ENCODE measurements around the gene HOXA3.

The HOXA3 gene

DNA sequence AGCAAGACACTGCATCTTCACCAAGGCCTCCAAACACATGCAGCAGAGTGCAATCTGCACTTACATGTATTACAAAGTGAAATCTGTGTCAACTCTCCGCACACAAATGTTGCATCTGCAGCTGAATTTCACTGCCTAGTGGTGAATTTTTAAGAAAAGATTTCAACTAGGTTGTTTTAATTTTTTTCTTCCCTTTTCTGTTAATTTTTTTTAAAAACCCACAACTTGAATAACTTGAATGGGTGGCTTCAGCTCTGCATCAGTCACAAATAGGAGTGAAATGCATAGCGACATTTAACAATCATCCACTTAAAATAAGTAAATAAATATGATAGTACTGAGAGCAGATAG is 41.6 kb upstream of the HOXA3 start:
- Histone ChIP-seq H3K27me3 (ENCODE audit: control insufficient read depth, insufficient read depth, low read length) (peaks cover 100% of the 10 kb centered on the region), H3K9me3 (ENCODE audit: control insufficient read depth, insufficient read depth, low read length) (no peaks in the 10 kb centered on the region), H3K4me3 (ENCODE audit: low read depth, low read length) (peak overlapping the region; percentile 15), H3K36me3 (ENCODE audit: control insufficient read depth, insufficient read depth, low read length) (no peaks in the 10 kb centered on the region), H3K4me1 (ENCODE audit: control insufficient read depth, insufficient read depth, low read length) (no peaks in the 10 kb centered on the region), H3K9ac (ENCODE audit: low read depth, low read length) (no peak overlapping the region)

DNA sequence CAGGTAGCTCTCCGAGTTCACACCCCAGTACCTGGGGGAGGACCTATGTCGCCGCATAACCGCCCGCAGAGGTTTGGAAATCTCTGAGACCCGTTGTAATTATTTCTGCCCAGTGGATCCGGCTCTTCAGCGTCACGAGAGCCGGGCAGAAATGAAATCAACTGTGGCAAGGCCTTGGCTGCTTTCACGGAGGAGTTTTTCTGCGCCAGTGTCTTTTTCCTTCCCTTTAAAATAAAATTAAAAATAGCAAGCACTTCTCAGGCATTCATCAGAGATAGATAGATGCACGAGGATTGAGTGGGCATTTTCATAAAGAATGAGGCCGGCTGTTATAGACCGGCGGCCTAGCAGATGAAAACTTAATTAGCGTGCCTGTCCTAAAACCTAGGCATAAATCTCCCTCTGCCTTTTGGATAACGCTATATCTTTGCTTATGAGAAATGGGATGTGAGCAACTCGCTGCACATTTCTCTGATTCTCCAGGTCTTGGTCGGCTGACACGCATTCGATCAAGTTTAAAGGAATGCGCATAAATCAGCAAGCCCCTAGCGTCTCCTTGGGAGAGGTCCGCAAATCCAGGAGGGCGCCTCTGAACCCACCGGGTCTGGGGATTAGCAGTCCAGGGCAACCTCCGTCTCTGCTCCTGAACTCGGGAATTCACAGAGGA is 41.1 kb upstream of the HOXA3 start:
- no peaks in the 10 kb centered on the region for H3K36me3 ChIP-seq (ENCODE audit: control insufficient read depth, insufficient read depth, low read length)
- no peaks in the 10 kb centered on the region for H3K9me3 ChIP-seq (ENCODE audit: control insufficient read depth, insufficient read depth, low read length)
- peaks cover 100% of the 10 kb centered on the region for H3K27me3 ChIP-seq (ENCODE audit: control insufficient read depth, insufficient read depth, low read length)
- H3K9ac ChIP-seq (ENCODE audit: low read depth, low read length), result no peak overlapping the region
- H3K4me1 ChIP-seq (ENCODE audit: control insufficient read depth, insufficient read depth, low read length), result no peaks in the 10 kb centered on the region
- peak overlapping the region; percentile 20 for H3K4me3 ChIP-seq (ENCODE audit: low read depth, low read length)

DNA sequence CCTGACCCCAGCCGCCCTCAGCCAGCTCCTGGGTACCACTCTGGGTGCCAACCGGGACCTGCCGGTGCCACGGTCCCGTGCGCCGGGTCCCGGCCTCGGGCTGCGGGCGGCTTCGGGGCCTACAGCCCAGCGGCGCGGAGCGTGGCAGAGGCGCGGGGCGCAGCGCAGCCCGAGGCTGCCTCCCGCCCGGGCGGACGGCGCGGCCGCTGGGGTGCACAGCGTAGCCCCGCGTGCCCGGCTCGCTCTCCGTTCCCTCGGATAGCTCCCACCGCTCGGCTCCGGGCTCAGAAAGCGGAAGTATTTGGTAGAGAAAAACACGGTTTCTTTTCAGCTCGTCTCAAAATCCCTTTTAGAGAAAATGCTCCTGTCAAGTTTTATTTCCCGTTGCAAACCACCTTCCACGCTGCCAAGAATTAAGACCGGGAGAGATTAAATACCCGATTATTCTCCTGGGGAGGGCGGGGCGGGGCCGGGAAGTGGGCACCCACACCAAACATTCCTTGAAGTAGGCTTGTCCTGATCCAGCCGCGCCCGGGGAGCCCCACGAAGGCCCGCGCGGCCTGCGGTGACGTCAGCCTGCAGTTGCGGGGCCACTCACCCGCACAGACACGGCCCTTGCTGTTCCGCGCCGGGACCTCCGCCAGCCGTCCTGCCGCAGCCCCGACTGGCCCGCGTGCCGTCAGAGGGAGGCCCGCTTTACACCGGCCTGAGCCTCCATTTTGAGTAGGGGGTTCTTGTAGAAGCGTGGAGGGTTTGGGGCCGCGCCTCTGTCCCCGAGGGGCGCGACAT is 40.4 kb upstream of the HOXA3 start:
- Histone ChIP-seq H3K36me3 (ENCODE audit: control insufficient read depth, insufficient read depth, low read length) (no peaks in the 10 kb centered on the region), H3K4me3 (ENCODE audit: low read depth, low read length) (peak overlapping the region; percentile 20), H3K4me1 (ENCODE audit: control insufficient read depth, insufficient read depth, low read length) (no peaks in the 10 kb centered on the region), H3K27me3 (ENCODE audit: control insufficient read depth, insufficient read depth, low read length) (peaks cover 100% of the 10 kb centered on the region), H3K9ac (ENCODE audit: low read depth, low read length) (no peak overlapping the region), H3K9me3 (ENCODE audit: control insufficient read depth, insufficient read depth, low read length) (no peaks in the 10 kb centered on the region)

DNA sequence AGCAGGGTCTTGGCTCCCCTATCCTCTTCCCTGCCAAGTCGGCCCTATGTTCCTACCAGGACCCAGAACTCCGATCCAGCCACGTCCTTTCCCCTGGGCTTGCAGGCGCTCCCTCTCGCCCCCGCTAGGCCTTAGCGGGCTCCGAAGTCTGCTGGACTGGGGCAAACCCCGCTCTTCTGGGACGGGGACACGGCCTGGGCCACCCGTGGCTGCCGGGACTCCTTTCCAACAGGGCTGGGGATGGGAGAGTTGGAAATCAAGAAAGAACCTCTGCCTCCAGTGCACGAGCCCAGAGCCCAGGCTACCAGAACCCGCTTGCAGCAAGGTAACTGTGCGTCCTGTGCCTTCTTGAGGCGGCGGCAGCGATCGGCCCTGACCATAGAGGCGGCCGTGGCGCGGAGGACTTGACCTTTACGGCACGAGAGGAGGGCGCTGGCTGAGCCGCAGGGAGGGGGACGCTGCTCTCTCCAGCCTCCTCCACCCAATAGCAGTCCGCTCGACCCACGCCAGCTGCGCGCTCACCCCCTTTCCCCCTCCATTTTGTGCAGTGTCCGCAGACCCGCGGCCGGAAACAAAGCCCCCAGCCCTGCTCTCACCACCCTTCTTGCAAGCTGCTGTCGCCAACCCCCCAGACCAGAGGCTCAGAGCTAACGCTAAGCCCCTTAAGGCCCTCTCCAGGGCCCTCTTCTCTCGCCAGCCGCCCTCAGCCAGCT is 39.6 kb upstream of the HOXA3 start:
- Histone ChIP-seq H3K4me1 (ENCODE audit: control insufficient read depth, insufficient read depth, low read length) (peaks cover 3% of the 10 kb centered on the region), H3K9me3 (ENCODE audit: control insufficient read depth, insufficient read depth, low read length) (no peaks in the 10 kb centered on the region), H3K4me3 (ENCODE audit: low read depth, low read length) (peak overlapping the region; percentile 26), H3K36me3 (ENCODE audit: control insufficient read depth, insufficient read depth, low read length) (no peaks in the 10 kb centered on the region), H3K9ac (ENCODE audit: low read depth, low read length) (no peak overlapping the region), H3K27me3 (ENCODE audit: control insufficient read depth, insufficient read depth, low read length) (peaks cover 100% of the 10 kb centered on the region)

DNA sequence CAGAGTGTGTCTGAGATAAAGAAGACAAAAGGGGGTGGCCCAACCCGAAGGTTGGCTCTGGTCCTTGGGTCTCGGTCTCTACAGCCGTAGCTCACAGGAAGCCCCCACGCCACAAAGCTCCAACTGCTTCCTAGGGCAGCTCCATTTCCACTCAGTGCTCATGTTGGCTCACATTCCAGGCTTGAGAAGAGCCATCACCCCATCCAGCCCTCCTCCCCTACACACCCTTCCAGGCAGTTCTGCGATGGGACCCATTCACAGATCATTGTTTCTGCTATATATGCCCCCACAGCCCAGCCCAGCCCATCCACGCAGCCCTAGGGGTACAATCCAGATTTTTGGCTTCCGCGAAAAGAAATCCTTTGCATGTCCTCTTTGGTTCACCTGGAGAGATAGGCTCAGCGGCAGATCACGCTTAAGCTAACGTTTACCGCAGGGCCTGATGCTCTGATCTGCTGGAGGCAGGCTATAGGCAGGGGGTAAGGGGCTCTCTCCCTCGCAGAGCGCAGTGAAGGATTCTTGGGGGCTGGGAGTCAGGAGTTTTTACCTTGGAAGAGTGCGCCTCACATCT is 38.9 kb upstream of the HOXA3 start:
- Histone ChIP-seq H3K4me1 (ENCODE audit: control insufficient read depth, insufficient read depth, low read length) (peaks cover 5% of the 10 kb centered on the region), H3K4me3 (ENCODE audit: low read depth, low read length) (peak overlapping the region; percentile 26), H3K9me3 (ENCODE audit: control insufficient read depth, insufficient read depth, low read length) (no peaks in the 10 kb centered on the region), H3K36me3 (ENCODE audit: control insufficient read depth, insufficient read depth, low read length) (no peaks in the 10 kb centered on the region), H3K9ac (ENCODE audit: low read depth, low read length) (no peak overlapping the region), H3K27me3 (ENCODE audit: control insufficient read depth, insufficient read depth, low read length) (peaks cover 100% of the 10 kb centered on the region)

DNA sequence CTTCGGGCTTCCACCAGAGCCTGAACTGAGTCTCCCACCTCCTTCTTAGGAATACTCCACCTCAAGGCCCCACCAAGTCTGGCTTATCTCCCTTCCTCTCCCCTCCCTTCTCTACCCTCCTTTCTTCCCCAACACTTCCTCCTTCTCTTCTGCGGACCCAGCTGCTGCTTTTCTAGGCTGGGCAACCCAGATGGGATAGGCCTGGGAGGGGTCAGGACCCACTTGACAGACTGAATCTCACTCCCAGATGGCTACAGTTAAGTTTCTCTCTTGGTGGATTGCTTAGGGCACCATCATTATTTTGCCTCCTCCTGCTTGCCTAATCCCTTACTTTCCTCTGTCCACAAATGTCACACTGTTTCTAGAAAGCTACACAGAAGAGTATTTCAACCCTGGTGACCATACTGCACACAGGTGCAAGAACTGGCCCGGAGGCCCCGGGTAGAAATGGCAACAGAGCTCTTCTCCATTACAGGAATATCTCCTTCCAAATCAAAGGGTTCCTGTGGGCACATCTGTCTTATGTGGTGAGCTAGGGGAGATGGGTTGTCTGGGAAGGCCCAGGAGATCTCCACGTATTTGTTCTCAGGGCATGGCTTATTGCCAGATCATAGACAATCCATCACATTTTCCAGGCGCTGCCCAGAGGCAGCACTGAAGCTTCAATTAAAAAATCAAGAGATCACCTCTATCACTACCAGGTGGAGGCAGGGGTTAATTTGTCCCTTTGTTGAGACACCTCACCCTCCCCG is 37.8 kb upstream of the HOXA3 start:
- H3K9ac ChIP-seq (ENCODE audit: low read depth, low read length), result no peak overlapping the region
- no peaks in the 10 kb centered on the region for H3K36me3 ChIP-seq (ENCODE audit: control insufficient read depth, insufficient read depth, low read length)
- peak overlapping the region; percentile 26 for H3K4me3 ChIP-seq (ENCODE audit: low read depth, low read length)
- peaks cover 100% of the 10 kb centered on the region for H3K27me3 ChIP-seq (ENCODE audit: control insufficient read depth, insufficient read depth, low read length)
- H3K9me3 ChIP-seq (ENCODE audit: control insufficient read depth, insufficient read depth, low read length), result no peaks in the 10 kb centered on the region
- peaks cover 8% of the 10 kb centered on the region for H3K4me1 ChIP-seq (ENCODE audit: control insufficient read depth, insufficient read depth, low read length)

DNA sequence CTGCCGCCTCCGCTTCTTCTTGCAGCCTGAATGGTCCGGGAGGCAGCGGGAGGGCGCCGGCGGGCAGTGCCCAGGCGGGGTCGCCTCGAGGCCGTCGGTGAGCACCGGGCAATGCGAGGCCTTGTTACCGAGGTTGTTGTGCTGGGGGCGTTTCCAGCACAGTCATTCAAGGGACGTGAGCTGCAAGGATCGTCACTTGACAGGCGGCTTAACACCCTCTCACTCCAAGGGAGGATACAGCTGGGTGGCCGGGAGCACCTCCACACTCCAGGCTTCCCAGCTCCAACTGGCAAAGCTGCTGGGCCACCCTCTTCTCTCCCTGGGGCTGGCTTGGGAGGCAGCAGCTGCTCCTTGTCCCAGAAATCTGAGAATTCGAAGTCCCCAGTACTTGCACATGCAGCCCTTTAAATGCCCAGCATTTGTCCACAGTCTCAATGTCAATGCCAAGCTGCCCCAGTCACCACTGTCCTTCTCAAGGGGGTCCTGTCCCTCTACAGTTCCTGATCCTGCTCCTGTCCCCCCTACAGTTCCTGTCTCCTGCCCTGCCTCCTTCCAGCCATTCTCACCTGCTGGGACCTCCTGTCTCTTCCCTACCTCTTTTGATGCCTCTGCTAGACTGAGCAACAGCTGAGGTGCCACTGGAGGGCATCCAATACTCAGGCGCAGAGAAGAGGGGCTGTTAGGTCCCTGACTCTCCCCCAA is 37.1 kb upstream of the HOXA3 start:
- Histone ChIP-seq H3K36me3 (ENCODE audit: control insufficient read depth, insufficient read depth, low read length) (no peaks in the 10 kb centered on the region), H3K4me1 (ENCODE audit: control insufficient read depth, insufficient read depth, low read length) (peaks cover 8% of the 10 kb centered on the region), H3K4me3 (ENCODE audit: low read depth, low read length) (peak overlapping the region; percentile 26), H3K9ac (ENCODE audit: low read depth, low read length) (no peak overlapping the region), H3K9me3 (ENCODE audit: control insufficient read depth, insufficient read depth, low read length) (no peaks in the 10 kb centered on the region), H3K27me3 (ENCODE audit: control insufficient read depth, insufficient read depth, low read length) (peaks cover 100% of the 10 kb centered on the region)

DNA sequence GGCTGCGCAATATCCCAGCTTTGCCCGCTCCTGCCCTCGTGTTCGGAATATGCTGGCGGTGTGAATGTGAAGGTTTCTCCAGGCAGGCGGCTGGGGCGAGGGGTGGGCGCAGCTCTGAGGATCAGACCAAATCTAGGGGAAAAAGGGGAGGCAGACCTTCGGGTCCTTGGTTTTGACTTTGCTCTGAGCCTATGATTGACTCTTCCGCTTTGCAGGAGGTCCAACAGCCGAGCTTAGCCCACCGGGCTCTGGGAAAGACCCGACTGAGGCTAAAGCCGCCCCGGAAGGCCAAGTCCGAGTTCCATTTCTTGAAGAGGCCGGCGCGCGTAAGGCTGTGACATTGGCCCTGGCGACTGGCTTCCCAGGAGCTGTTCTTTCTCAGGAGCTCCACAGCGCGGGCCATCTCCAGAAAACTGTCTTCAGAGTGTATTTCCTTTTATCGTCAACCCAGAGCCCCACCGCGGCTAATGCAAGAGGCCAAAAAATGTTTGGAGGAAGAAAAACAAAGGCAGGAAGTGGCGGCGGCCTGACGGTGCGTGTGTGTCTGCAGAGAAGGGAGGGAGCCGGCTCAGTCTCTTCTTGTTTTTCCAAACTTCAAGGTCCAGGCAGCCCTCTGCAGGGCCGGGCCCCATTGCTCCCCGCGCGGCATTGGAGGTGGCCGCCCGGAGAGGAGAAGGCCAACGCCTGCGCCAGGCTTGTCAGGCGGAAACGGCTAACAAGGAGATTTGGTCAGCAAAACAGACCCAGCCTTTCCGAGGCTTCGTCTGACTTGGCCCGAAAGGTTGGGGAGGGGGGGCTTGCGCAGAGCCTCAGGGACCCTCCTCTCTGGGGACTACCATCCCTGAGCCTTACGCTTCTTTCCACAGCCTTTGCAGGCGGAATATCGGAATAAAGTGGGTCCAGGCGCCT is 36.3 kb upstream of the HOXA3 start:
- H3K9me3 ChIP-seq (ENCODE audit: control insufficient read depth, insufficient read depth, low read length), result no peaks in the 10 kb centered on the region
- H3K4me3 ChIP-seq (ENCODE audit: low read depth, low read length), result peak overlapping the region; percentile 43
- peaks cover 99% of the 10 kb centered on the region for H3K27me3 ChIP-seq (ENCODE audit: control insufficient read depth, insufficient read depth, low read length)
- H3K36me3 ChIP-seq (ENCODE audit: control insufficient read depth, insufficient read depth, low read length), result no peaks in the 10 kb centered on the region
- H3K9ac ChIP-seq (ENCODE audit: low read depth, low read length), result no peak overlapping the region
- H3K4me1 ChIP-seq (ENCODE audit: control insufficient read depth, insufficient read depth, low read length), result peaks cover 8% of the 10 kb centered on the region

DNA sequence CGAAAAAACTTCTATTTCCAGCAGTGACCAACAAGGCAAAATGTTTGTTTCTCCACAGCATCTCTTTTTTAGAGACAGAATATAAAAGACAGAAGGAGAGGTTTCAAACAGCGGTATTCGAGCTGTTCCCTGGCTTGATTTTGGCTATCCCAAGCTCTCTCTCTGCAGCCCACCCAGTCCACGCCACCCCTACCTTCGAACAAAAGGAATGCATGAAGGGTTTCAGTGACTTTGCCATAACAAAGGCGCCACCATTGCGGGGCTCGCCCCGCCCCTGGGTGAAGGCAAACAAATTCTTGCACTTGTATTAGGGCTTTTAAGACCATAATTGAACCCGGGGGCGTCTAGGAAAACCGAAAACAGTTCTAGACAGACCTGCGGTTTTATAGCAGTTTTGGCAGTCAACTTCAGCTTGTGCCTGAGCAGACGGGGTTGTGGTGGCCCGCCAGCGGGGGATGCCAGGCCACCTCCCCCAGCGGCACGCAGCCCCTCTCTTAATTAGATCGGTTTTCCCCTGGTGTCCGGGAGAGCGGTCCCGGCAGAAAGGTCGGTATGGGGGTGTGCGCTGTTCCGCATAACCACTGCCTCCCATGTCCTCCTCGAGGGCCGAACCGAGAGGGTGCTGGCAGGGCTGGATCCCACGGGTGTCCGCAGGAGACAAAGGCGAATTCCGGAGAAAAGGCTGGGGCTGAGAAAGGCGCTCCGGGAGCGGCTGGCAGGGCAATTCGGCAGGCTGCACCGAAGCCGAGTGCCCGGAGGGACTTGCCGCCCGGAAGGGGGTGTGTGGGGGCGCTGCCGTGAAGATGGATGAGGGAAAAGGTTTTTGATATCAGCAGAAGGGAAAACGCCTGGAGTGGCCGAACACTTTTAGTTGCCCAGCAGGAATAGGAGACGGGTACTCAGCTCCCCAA is 35.3 kb upstream of the HOXA3 start:
- Histone ChIP-seq H3K4me1 (ENCODE audit: control insufficient read depth, insufficient read depth, low read length) (peaks cover 8% of the 10 kb centered on the region), H3K4me3 (ENCODE audit: low read depth, low read length) (peak overlapping the region; percentile 43), H3K9me3 (ENCODE audit: control insufficient read depth, insufficient read depth, low read length) (no peaks in the 10 kb centered on the region), H3K9ac (ENCODE audit: low read depth, low read length) (no peak overlapping the region), H3K27me3 (ENCODE audit: control insufficient read depth, insufficient read depth, low read length) (peaks cover 99% of the 10 kb centered on the region), H3K36me3 (ENCODE audit: control insufficient read depth, insufficient read depth, low read length) (no peaks in the 10 kb centered on the region)

Measured in iPS-15b (cell line).